ENCODE data around the gene TMOD2.
"Not testable (repeated sequence)": the region's sequence is repeated elsewhere in the genome, so short reads cannot be mapped to it uniquely, and the experiment has no call there.

DNA sequence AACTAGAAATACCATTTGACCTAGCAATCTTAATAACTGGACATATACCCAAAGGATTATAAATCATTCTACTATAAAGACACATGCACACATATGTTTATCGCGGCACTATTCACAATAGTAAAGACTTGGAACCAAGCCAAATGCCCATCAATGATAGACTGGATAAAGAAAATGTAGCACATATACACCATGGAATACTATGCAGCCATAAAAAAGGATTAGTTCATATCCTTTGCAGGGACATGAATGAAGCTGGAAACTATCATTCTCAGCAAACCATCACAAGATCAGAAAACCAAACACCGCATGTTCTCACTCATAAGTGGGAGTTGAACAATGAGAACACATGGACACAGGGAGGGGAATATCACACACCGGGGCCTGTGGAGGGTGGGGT is 41.1 kb downstream of the TMOD2 start:
- TF ChIP-seq, protein P1, sequence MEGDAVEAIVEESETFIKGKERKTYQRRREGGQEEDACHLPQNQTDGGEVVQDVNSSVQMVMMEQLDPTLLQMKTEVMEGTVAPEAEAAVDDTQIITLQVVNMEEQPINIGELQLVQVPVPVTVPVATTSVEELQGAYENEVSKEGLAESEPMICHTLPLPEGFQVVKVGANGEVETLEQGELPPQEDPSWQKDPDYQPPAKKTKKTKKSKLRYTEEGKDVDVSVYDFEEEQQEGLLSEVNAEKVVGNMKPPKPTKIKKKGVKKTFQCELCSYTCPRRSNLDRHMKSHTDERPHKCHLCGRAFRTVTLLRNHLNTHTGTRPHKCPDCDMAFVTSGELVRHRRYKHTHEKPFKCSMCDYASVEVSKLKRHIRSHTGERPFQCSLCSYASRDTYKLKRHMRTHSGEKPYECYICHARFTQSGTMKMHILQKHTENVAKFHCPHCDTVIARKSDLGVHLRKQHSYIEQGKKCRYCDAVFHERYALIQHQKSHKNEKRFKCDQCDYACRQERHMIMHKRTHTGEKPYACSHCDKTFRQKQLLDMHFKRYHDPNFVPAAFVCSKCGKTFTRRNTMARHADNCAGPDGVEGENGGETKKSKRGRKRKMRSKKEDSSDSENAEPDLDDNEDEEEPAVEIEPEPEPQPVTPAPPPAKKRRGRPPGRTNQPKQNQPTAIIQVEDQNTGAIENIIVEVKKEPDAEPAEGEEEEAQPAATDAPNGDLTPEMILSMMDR (IDR thresholded peaks at IDR 0.05): not testable (repeated sequence)
- not testable (repeated sequence) for TF ChIP-seq POLR2A (IDR thresholded peaks at IDR 0.05)

All from thyroid gland (tissue), 4 donors.